HCT116 (cell line): ENCODE results near the gene FCHO2. TPM values are rescaled to one million over a fixed set of nuclear protein-coding genes. Genes with fewer than 3 reads are reported as not detected.

Source experiments
- ATAC-seq: fragments of 200-7000 bp; cut with Tn5 transposase; 2 replicates; pipeline ENCODE4 v1.9.1; 2020; ENCODE audit warnings: mild to moderate bottlenecking, moderate library complexity
- BruUV-seq: library from RNA; stranded (reverse); fragments of 400-500 nt; replicated peaks from 2 replicates; lab custom pipeline; 2021; lab: Mats Ljungman, UMichigan
- CTCF ChIA-PET: fragments of 300-600 bp; sonication (Branson Sonifier 250); formaldehyde crosslinking; loops from one replicate; lab custom pipeline; 2021; ENCODE audit warnings: antibody characterized with exemption; lab: Charles Lee
- POLR2A ChIA-PET: fragments of 300-600, 350-600 bp; sonication (Branson Sonifier 250); formaldehyde crosslinking; loops from one replicate; lab custom pipeline; 2021; ENCODE audit warnings: antibody characterized with exemption; lab: Charles Lee
- RAD21 ChIA-PET, 2 experiments: fragments of 300-600 bp; sonication (Branson Sonifier 250); formaldehyde crosslinking; loops; one replicate each; lab custom pipeline; 2023; ENCODE audit warnings: low total read pairs in 2 of 2; ENCODE audit not compliant: uncharacterized antibody in 2 of 2, unreplicated experiment in 2 of 2, low non-redundant PET in 1 of 2; lab: Charles Lee
- DNase-seq: peaks from one replicate; pipeline ENCODE4 v3.0.0-alpha.2; 2010; ENCODE audit warnings: low read depth, low spot score
- H2AFZ ChIP-seq: fragments of 200-600 bp; shearing (Covaris generic), sonication (generic); 2 replicates; pipeline ENCODE4 v1.6.1; 2017; ENCODE audit warnings: low read depth, mixed run types, mixed read lengths, antibody characterized with exemption, low read length; ENCODE audit not compliant: poor library complexity, severe bottlenecking
- H3K27ac ChIP-seq: 2 replicates; pipeline ENCODE4 v1.5.1; 2012; ENCODE audit warnings: low read depth, low read length
- H3K27me3 ChIP-seq: fragments of 200-600 bp; sonication (generic); 2 replicates; pipeline ENCODE4 v1.6.1; 2016; ENCODE audit warnings: mixed run types, low read length, mixed read lengths; ENCODE audit not compliant: insufficient read depth
- H3K36me3 ChIP-seq, 2 experiments: fragments of 200-500 bp in 1 of 2; fragments of 200-600 bp in 1 of 2; sonication (Bioruptor generic) in 1 of 2; sonication (generic) in 1 of 2; 2 replicates each; pipeline versions ENCODE4 v1.5.1 to v1.6.1; 2014 to 2016; ENCODE audit warnings: low read length in 2 of 2, inconsistent platforms in 1 of 2, mixed read lengths in 1 of 2, mixed run types in 1 of 2; ENCODE audit not compliant: insufficient read depth in 2 of 2, control insufficient read depth in 1 of 2
- H3K4me1 ChIP-seq, 2 experiments: fragments of 200-600 bp in 1 of 2; sonication (generic) in 1 of 2; 2 replicates each; pipeline versions ENCODE4 v1.5.1 to v1.6.1; 2012 to 2017; ENCODE audit warnings: low read length in 2 of 2, inconsistent platforms in 1 of 2, mild to moderate bottlenecking in 1 of 2, mixed read lengths in 1 of 2, mixed run types in 1 of 2, moderate library complexity in 1 of 2; ENCODE audit not compliant: insufficient read depth in 2 of 2, control insufficient read depth in 1 of 2
- H3K4me2 ChIP-seq: fragments of 200-600 bp; sonication (generic); 2 replicates; pipeline ENCODE4 v1.6.1; 2017; ENCODE audit warnings: mixed run types, low read length, mixed read lengths
- H3K4me3 ChIP-seq, 2 experiments: fragments of 200-600 bp in 1 of 2; sonication (generic) in 1 of 2; replicated peaks in 1 of 2; 2 replicates each; pipeline ENCODE4 v1.5.1; 2011 to 2016; ENCODE audit warnings: low read length in 2 of 2, control low read depth in 1 of 2, low read depth in 1 of 2, mild to moderate bottlenecking in 1 of 2, mixed read lengths in 1 of 2, mixed run types in 1 of 2
- H3K79me2 ChIP-seq: fragments of 200-600 bp; sonication (generic); 2 replicates; pipeline ENCODE4 v1.6.1; 2017; ENCODE audit warnings: mild to moderate bottlenecking, mixed run types, low read length, moderate library complexity, mixed read lengths; ENCODE audit not compliant: insufficient read depth
- H3K9ac ChIP-seq: fragments of 200-600 bp; sonication (generic); 2 replicates; pipeline ENCODE4 v1.6.1; 2016; ENCODE audit warnings: low read length, mixed read lengths
- H3K9me2 ChIP-seq: fragments of 200-600 bp; sonication (generic), shearing (Covaris generic); 2 replicates; pipeline ENCODE4 v1.6.1; 2017; ENCODE audit warnings: mixed run types, mild to moderate bottlenecking, moderate library complexity; ENCODE audit not compliant: insufficient read depth
- H3K9me3 ChIP-seq, 2 experiments: fragments of 200-500 bp in 1 of 2; fragments of 200-600 bp in 1 of 2; sonication (Bioruptor generic) in 1 of 2; sonication (generic) in 1 of 2; 2 replicates each; pipeline ENCODE4 v1.6.1; 2014 to 2017; ENCODE audit warnings: low read length in 2 of 2, mixed read lengths in 2 of 2, inconsistent platforms in 1 of 2, low read depth in 1 of 2, mild to moderate bottlenecking in 1 of 2, mixed run types in 1 of 2, moderate library complexity in 1 of 2; ENCODE audit not compliant: control insufficient read depth in 1 of 2, insufficient read depth in 1 of 2
- H4K20me1 ChIP-seq: fragments of 200-600 bp; sonication (generic), shearing (Covaris generic); 2 replicates; pipeline ENCODE4 v1.6.1; 2017; ENCODE audit warnings: mixed run types, mild to moderate bottlenecking, moderate library complexity; ENCODE audit not compliant: insufficient read depth
- EZH2phosphoT487 ChIP-seq: fragments of 200-600 bp; IDR thresholded peaks from 2 replicates; pipeline ENCODE4 v1.6.1; 2018; ENCODE audit warnings: antibody characterized with exemption, borderline replicate concordance
- FOSL1 ChIP-seq: IDR thresholded peaks from 2 replicates; pipeline ENCODE4 v1.6.1; 2012; ENCODE audit warnings: low read depth
- POLR2AphosphoS5 ChIP-seq: IDR thresholded peaks from 2 replicates; pipeline ENCODE4 v1.6.1; 2011; ENCODE audit warnings: mild to moderate bottlenecking, low read depth, low read length, moderate library complexity
- RAD21 ChIP-seq: IDR thresholded peaks from 2 replicates; pipeline ENCODE4 v1.6.1; 2012; ENCODE audit warnings: low read depth, mild to moderate bottlenecking
- REST ChIP-seq: IDR thresholded peaks from 2 replicates; pipeline ENCODE4 v1.6.1; 2012; ENCODE audit warnings: low read depth
- SIN3A ChIP-seq: IDR thresholded peaks from 2 replicates; pipeline ENCODE4 v1.6.1; 2012; ENCODE audit warnings: low read depth
- ZBTB33 ChIP-seq: IDR thresholded peaks from 2 replicates; pipeline ENCODE4 v1.6.1; 2011; ENCODE audit warnings: mild to moderate bottlenecking, low read length, moderate library complexity; ENCODE audit not compliant: insufficient replicate concordance; ENCODE audit errors: extremely low read depth
- intact Hi-C: fragments of 100-400 bp; cut with micrococcal nuclease; formaldehyde crosslinking; loops from 2 replicates; pipeline ENCODE4 v1.10.0; 2022
- total RNA-seq: library from RNA; stranded (reverse); gene quantifications from one replicate; pipeline ENCODE4 v1.2.1, GENCODE V29; 2021; ENCODE audit not compliant: unreplicated experiment
- TF ChIP-seq, protein P1 (sequence below), 3 experiments: fragments of 200-600 bp in 1 of 3; sonication (generic) in 1 of 3; IDR thresholded peaks in 2 of 3; conservative IDR thresholded peaks in 1 of 3; 2 replicates each; pipeline ENCODE4 v1.5.1; 2012 to 2017; ENCODE audit warnings: low read depth in 2 of 3, low read length in 2 of 3, antibody characterized with exemption in 1 of 3, borderline replicate concordance in 1 of 3, control low read depth in 1 of 3, mild to moderate bottlenecking in 1 of 3, mixed read lengths in 1 of 3, mixed run types in 1 of 3, moderate library complexity in 1 of 3; ENCODE audit not compliant: insufficient read depth in 1 of 3

The FCHO2 gene
- total RNA-seq, 1 experiment from 2014 or later = 18.7 TPM

DNA sequence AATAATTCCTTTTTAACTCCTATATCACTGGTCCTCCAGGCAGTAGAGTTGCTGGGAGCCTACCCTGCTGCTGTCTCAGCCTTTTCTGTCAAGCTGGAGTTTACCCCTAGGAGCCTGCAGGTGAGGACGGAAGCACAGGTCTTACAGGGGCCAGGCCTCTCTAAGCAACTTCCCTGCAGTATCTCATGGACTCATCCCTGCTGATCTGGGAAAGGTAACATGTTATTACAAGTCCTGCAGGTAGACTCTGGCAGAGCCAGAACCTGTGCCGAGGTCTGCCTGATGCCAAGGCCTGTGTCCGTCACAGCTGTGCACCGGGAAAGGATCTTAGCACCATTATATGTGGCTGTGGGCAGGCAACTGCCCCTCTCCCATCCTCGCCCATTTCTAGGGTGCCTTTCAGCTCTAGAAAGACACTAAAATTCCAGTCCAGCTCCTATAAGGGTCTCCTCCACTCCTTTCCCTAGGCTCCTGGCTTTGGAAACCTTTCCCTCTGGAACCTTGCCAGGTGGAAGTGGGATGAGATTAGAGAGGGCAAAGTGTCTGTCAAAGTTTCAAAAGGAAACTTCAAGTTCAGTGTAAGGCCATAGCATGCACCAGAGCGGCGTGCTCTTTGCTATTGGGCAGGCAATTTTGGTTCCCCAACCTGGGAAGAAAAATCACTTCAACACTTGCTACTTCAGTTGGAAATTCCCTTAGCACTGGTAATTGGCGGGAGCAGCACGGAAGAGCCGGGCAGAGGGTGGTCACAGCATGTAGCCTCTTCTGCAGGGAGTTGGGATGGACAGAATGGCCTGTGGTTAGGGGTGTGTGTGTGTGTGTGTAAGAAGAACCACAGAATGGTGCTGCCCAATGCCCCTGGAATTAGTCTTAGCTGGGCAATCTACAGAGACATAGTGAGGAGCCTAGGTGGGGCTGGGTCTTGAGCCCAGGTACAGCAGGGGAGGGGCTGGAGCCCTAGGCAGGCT, 182.0 kb downstream of the FCHO2 start:
- CTCF ChIA-PET = no interaction called here

More for the DNA sequence above, 182.0 kb downstream of the FCHO2 start:
- TF ChIP-seq ZBTB33 (no peak), REST (no peak), FOSL1 (no peak), SIN3A (no peak), POLR2AphosphoS5 (no peak), RAD21 (no peak), EZH2phosphoT487 (no peak)
- TF ChIP-seq, protein P1, sequence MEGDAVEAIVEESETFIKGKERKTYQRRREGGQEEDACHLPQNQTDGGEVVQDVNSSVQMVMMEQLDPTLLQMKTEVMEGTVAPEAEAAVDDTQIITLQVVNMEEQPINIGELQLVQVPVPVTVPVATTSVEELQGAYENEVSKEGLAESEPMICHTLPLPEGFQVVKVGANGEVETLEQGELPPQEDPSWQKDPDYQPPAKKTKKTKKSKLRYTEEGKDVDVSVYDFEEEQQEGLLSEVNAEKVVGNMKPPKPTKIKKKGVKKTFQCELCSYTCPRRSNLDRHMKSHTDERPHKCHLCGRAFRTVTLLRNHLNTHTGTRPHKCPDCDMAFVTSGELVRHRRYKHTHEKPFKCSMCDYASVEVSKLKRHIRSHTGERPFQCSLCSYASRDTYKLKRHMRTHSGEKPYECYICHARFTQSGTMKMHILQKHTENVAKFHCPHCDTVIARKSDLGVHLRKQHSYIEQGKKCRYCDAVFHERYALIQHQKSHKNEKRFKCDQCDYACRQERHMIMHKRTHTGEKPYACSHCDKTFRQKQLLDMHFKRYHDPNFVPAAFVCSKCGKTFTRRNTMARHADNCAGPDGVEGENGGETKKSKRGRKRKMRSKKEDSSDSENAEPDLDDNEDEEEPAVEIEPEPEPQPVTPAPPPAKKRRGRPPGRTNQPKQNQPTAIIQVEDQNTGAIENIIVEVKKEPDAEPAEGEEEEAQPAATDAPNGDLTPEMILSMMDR (IDR thresholded peaks at IDR 0.05 in 2 of 3, conservative IDR thresholded peaks at IDR 0.05 in 1 of 3; ENCODE audit: borderline replicate concordance in 1 of 3, insufficient read depth in 1 of 3, low read depth in 2 of 3, low read length in 2 of 3) = no peak
- no TSS peak for BruUV-seq
- Histone ChIP-seq H4K20me1 (no peaks in the 10 kb centered on the region), H3K9ac (no peak overlapping the region), H3K36me3 (no peaks in the 10 kb centered on the region), H3K4me3 (no peak overlapping the region), H3K27ac (no peak overlapping the region), H3K9me3 (no peaks in the 10 kb centered on the region), H3K9me2 (no peaks in the 10 kb centered on the region), H3K4me2 (no peak overlapping the region), H2AFZ (no peak overlapping the region), H3K27me3 (no peaks in the 10 kb centered on the region), H3K79me2 (no peaks in the 10 kb centered on the region), H3K4me1 (no peaks in the 10 kb centered on the region)
- ChIA-PET RAD21 (no interaction called here), POLR2A (no interaction called here)
- DNase-seq = no peak
- intact Hi-C loops = loop anchor here (5.0 kb wide), 1 partner anchor 314 kb away; no protein-coding TSS in a partner anchor
- no peak for ATAC-seq
